Natural killer cell treated with Interleukin-12 subunit alpha and Interleukin-12 subunit beta and Interleukin-15 and Interleukin-18, amount 100 ng/mL, for 72 hours (primary cell): Measurements from ENCODE around the gene HEMGN. TPM values are rescaled to one million over a fixed set of nuclear protein-coding genes. Genes with fewer than 3 reads are reported as not detected.
"Not testable (repeated sequence)": the region's sequence is repeated elsewhere in the genome, so short reads cannot be mapped to it uniquely, and the experiment has no call there.

ENCODE experiments used
- ATAC-seq, 2 donors: fragments of 150-1000 bp; cut with Tn5 transposase in 1 of 2; sonication (Bioruptor Pico), chemical (Tn5 transposase) in 1 of 2; 2 replicates each; pipeline ENCODE4 v1.10.0; 2021
- DNase-seq: peaks from one replicate; pipeline ENCODE4 v3.0.0; 2022; ENCODE audit warnings: low spot score
- H3K27ac Mint-ChIP-seq, 2 donors: 1 replicate in 1 of 2; 2 replicates in 1 of 2; pipeline ENCODE4 v1.8.0; 2022; ENCODE audit warnings: mixed read lengths in 2 of 2, mild to moderate bottlenecking in 1 of 2, moderate library complexity in 1 of 2
- H3K27me3 Mint-ChIP-seq, 2 donors: 1 replicate in 1 of 2; 2 replicates in 1 of 2; pipeline ENCODE4 v1.8.0; 2022; ENCODE audit warnings: mixed read lengths in 2 of 2
- H3K36me3 Mint-ChIP-seq: one replicate; pipeline ENCODE4 v1.8.0; 2022; ENCODE audit warnings: mixed read lengths
- H3K4me1 Mint-ChIP-seq, 2 donors: 1 replicate in 1 of 2; 2 replicates in 1 of 2; pipeline ENCODE4 v1.8.0; 2022; ENCODE audit warnings: low read depth in 2 of 2, mixed read lengths in 2 of 2, mild to moderate bottlenecking in 1 of 2
- H3K4me3 Mint-ChIP-seq: one replicate; pipeline ENCODE4 v1.8.0; 2022; ENCODE audit warnings: mixed read lengths
- H3K9me3 Mint-ChIP-seq: 2 replicates; pipeline ENCODE4 v1.8.0; 2022; ENCODE audit warnings: mixed read lengths
- total RNA-seq, 2 donors: library from RNA; stranded (reverse); gene quantifications; one replicate each; pipeline ENCODE4 v1.2.3, GENCODE V29; 2022

The HEMGN gene
- total RNA-seq, 2 donors from 2014 or later: not detected

- H3K36me3 Mint-ChIP-seq: no peaks in the 10 kb centered on the region
- ATAC-seq (peak; percentile 68 to 83), DNase-seq (no peak)
- peaks cover 1 to 3% of the 10 kb centered on the region in 2 donors for H3K27me3 Mint-ChIP-seq
- H3K9me3 Mint-ChIP-seq: no peaks in the 10 kb centered on the region
- peaks cover 6 to 8% of the 10 kb centered on the region in 2 donors for H3K4me1 Mint-ChIP-seq
- peak overlapping the region; percentile 30 for H3K4me3 Mint-ChIP-seq
- H3K27ac Mint-ChIP-seq: peak overlapping the region in 1 of 2 donors; percentile 48
Measured at GRCh38 chr9:97958812-97959511, 21.0 kb upstream of the HEMGN start.

- ATAC-seq (no peak), DNase-seq (no peak)
- H3K36me3 Mint-ChIP-seq: no peaks in the 10 kb centered on the region
- no peaks in the 10 kb centered on the region for H3K9me3 Mint-ChIP-seq
- H3K27me3 Mint-ChIP-seq: no peaks in the 10 kb centered on the region
- H3K4me3 Mint-ChIP-seq: no peak overlapping the region
- H3K27ac Mint-ChIP-seq: no peak overlapping the region
- H3K4me1 Mint-ChIP-seq: peaks cover 6 to 8% of the 10 kb centered on the region in 2 donors
Measured at GRCh38 chr9:97956331-97956730, 18.4 kb upstream of the HEMGN start.

- no peaks in the 10 kb centered on the region for H3K36me3 Mint-ChIP-seq
- H3K4me1 Mint-ChIP-seq: peaks cover 6 to 8% of the 10 kb centered on the region in 2 donors
- no peaks in the 10 kb centered on the region for H3K9me3 Mint-ChIP-seq
- no peak overlapping the region for H3K27ac Mint-ChIP-seq
- H3K27me3 Mint-ChIP-seq: peaks cover 0 to 8% of the 10 kb centered on the region in 2 donors
- peak; percentile 62 to 74 for ATAC-seq
- DNase-seq: peak; percentile 66
- H3K4me3 Mint-ChIP-seq: no peak overlapping the region
Measured at GRCh38 chr9:97954550-97954989, 16.6 kb upstream of the HEMGN start.

GRCh38 chr9:97950873-97951272 is 12.9 kb upstream of the HEMGN start:
- not testable (repeated sequence) for H3K36me3 Mint-ChIP-seq, H3K27ac Mint-ChIP-seq, H3K4me3 Mint-ChIP-seq, H3K4me1 Mint-ChIP-seq, H3K9me3 Mint-ChIP-seq, DNase-seq, ATAC-seq
- peaks cover 4 to 26% of the 10 kb centered on the region in 2 donors for H3K27me3 Mint-ChIP-seq

- not testable (repeated sequence) for DNase-seq, H3K4me1 Mint-ChIP-seq, H3K4me3 Mint-ChIP-seq, H3K36me3 Mint-ChIP-seq, H3K9me3 Mint-ChIP-seq, ATAC-seq, H3K27ac Mint-ChIP-seq
- peaks cover 4 to 26% of the 10 kb centered on the region in 2 donors for H3K27me3 Mint-ChIP-seq
Measured at GRCh38 chr9:97947094-97947493, 9.1 kb upstream of the HEMGN start.

- not testable (repeated sequence) for H3K36me3 Mint-ChIP-seq, DNase-seq, H3K4me1 Mint-ChIP-seq, H3K27ac Mint-ChIP-seq, ATAC-seq, H3K9me3 Mint-ChIP-seq, H3K4me3 Mint-ChIP-seq
- peaks cover 7 to 26% of the 10 kb centered on the region in 2 donors for H3K27me3 Mint-ChIP-seq
Measured at GRCh38 chr9:97945470-97945869, 7.5 kb upstream of the HEMGN start.

- peaks cover 7 to 18% of the 10 kb centered on the region in 2 donors for H3K27me3 Mint-ChIP-seq
- no peak overlapping the region for H3K27ac Mint-ChIP-seq
- ATAC-seq (no peak), DNase-seq (no peak)
- no peaks in the 10 kb centered on the region for H3K9me3 Mint-ChIP-seq
- H3K4me1 Mint-ChIP-seq: no peaks in the 10 kb centered on the region
- no peak overlapping the region for H3K4me3 Mint-ChIP-seq
- no peaks in the 10 kb centered on the region for H3K36me3 Mint-ChIP-seq
Measured at GRCh38 chr9:97944612-97945011, 6.6 kb upstream of the HEMGN start.

- H3K9me3 Mint-ChIP-seq: no peaks in the 10 kb centered on the region
- DNase-seq (no peak), ATAC-seq (no peak)
- no peaks in the 10 kb centered on the region for H3K36me3 Mint-ChIP-seq
- no peak overlapping the region for H3K4me3 Mint-ChIP-seq
- peaks cover 6 to 7% of the 10 kb centered on the region in 2 donors for H3K27me3 Mint-ChIP-seq
- H3K27ac Mint-ChIP-seq: no peak overlapping the region
- peaks cover 4 to 8% of the 10 kb centered on the region in 2 donors for H3K4me1 Mint-ChIP-seq
Measured at GRCh38 chr9:97943308-97943855, 5.4 kb upstream of the HEMGN start.

GRCh38 chr9:97941323-97941722 is 3.4 kb upstream of the HEMGN start:
- no peaks in the 10 kb centered on the region for H3K9me3 Mint-ChIP-seq
- H3K36me3 Mint-ChIP-seq: no peaks in the 10 kb centered on the region
- no peak overlapping the region for H3K27ac Mint-ChIP-seq
- ATAC-seq: no peak
- H3K27me3 Mint-ChIP-seq: peaks cover 0 to 3% of the 10 kb centered on the region in 2 donors
- DNase-seq: no peak
- peaks cover 12 to 16% of the 10 kb centered on the region in 2 donors for H3K4me1 Mint-ChIP-seq
- H3K4me3 Mint-ChIP-seq: no peak overlapping the region

GRCh38 chr9:97940741-97941140 is 2.8 kb upstream of the HEMGN start:
- Mint-ChIP-seq H3K9me3 (no peaks in the 10 kb centered on the region), H3K27ac (no peak overlapping the region), H3K4me1 (peaks cover 12 to 16% of the 10 kb centered on the region in 2 donors), H3K36me3 (no peaks in the 10 kb centered on the region), H3K4me3 (no peak overlapping the region), H3K27me3 (peaks cover 0 to 3% of the 10 kb centered on the region in 2 donors)
- ATAC-seq (no peak), DNase-seq (no peak)

GRCh38 chr9:97940233-97940632 is 2.3 kb upstream of the HEMGN start:
- H3K27ac Mint-ChIP-seq: no peak overlapping the region
- H3K4me3 Mint-ChIP-seq: no peak overlapping the region
- DNase-seq (no peak), ATAC-seq (no peak)
- peaks cover 12 to 16% of the 10 kb centered on the region in 2 donors for H3K4me1 Mint-ChIP-seq
- no peaks in the 10 kb centered on the region for H3K9me3 Mint-ChIP-seq
- H3K36me3 Mint-ChIP-seq: no peaks in the 10 kb centered on the region
- peaks cover 0 to 3% of the 10 kb centered on the region in 2 donors for H3K27me3 Mint-ChIP-seq

- no peak overlapping the region for H3K27ac Mint-ChIP-seq
- H3K9me3 Mint-ChIP-seq: no peaks in the 10 kb centered on the region
- ATAC-seq (no peak), DNase-seq (no peak)
- H3K36me3 Mint-ChIP-seq: no peaks in the 10 kb centered on the region
- no peak overlapping the region for H3K4me3 Mint-ChIP-seq
- H3K27me3 Mint-ChIP-seq: peaks cover 0 to 3% of the 10 kb centered on the region in 2 donors
- H3K4me1 Mint-ChIP-seq: peaks cover 12 to 16% of the 10 kb centered on the region in 2 donors
Measured at GRCh38 chr9:97936998-97937397, 974 bp downstream of the HEMGN start.

GRCh38 chr9:97935276-97935675 is 2.7 kb downstream of the HEMGN start:
- ATAC-seq: no peak
- no peak for DNase-seq
- Mint-ChIP-seq H3K4me1 (peaks cover 19 to 21% of the 10 kb centered on the region in 2 donors), H3K36me3 (no peaks in the 10 kb centered on the region), H3K4me3 (no peak overlapping the region), H3K27me3 (no peaks in the 10 kb centered on the region), H3K9me3 (no peaks in the 10 kb centered on the region), H3K27ac (no peak overlapping the region)

GRCh38 chr9:97934321-97935115 is 3.5 kb downstream of the HEMGN start:
- Mint-ChIP-seq H3K4me3 (no peak overlapping the region), H3K9me3 (no peaks in the 10 kb centered on the region), H3K4me1 (peaks cover 19 to 21% of the 10 kb centered on the region in 2 donors), H3K27me3 (no peaks in the 10 kb centered on the region), H3K27ac (no peak overlapping the region), H3K36me3 (no peaks in the 10 kb centered on the region)
- ATAC-seq (no peak), DNase-seq (no peak)
